GM23338 (cell line): Measurements from ENCODE around the gene TBCD. TPM values are rescaled to one million over a fixed set of nuclear protein-coding genes. Genes with fewer than 3 reads are reported as not detected.

Experiments used
- ATAC-seq: fragments of 200-7000 bp; cut with Tn5 transposase; 3 replicates; pipeline ENCODE4 v1.9.1; 2020
- DNase-seq: peaks from one replicate; pipeline ENCODE4 v3.0.0-alpha.2; 2015; ENCODE audit warnings: low spot score
- H2AFZ ChIP-seq: fragments of 200-600 bp; sonication (generic); 2 replicates; pipeline ENCODE4 v1.8.0; 2016; ENCODE audit warnings: antibody characterized with exemption, mild to moderate bottlenecking, moderate library complexity
- H3F3A ChIP-seq: fragments of 200-600 bp; sonication (generic); replicated peaks from 2 replicates; pipeline ENCODE4 v1.8.0; 2017; ENCODE audit warnings: antibody characterized with exemption, mixed run types, low read depth
- H3K27ac ChIP-seq: fragments of 200-600 bp; sonication (generic); 2 replicates; pipeline ENCODE4 v1.6.1; 2016; ENCODE audit warnings: low read depth
- H3K27me3 ChIP-seq: fragments of 200-600 bp; sonication (generic); 2 replicates; pipeline ENCODE4 v1.8.0; 2016; ENCODE audit warnings: mild to moderate bottlenecking, mixed run types, moderate library complexity; ENCODE audit not compliant: insufficient read depth
- H3K36me3 ChIP-seq: fragments of 200-600 bp; sonication (generic); 2 replicates; pipeline ENCODE4 v1.8.0; 2016; ENCODE audit warnings: mild to moderate bottlenecking; ENCODE audit not compliant: insufficient read depth
- H3K4me1 ChIP-seq: fragments of 200-600 bp; sonication (generic); 2 replicates; pipeline ENCODE4 v1.8.0; 2016; ENCODE audit warnings: mild to moderate bottlenecking, moderate library complexity; ENCODE audit not compliant: insufficient read depth
- H3K4me2 ChIP-seq: fragments of 200-600 bp; sonication (generic); 2 replicates; pipeline ENCODE4 v1.7.1; 2017; ENCODE audit warnings: mixed run types
- H3K4me3 ChIP-seq: fragments of 200-600 bp; sonication (generic); 2 replicates; pipeline ENCODE4 v1.6.1; 2016; ENCODE audit warnings: mixed run types
- H3K79me2 ChIP-seq: fragments of 200-600 bp; sonication (generic); replicated peaks from 2 replicates; pipeline ENCODE4 v1.8.0; 2017; ENCODE audit warnings: mild to moderate bottlenecking; ENCODE audit not compliant: insufficient read depth
- H3K9me2 ChIP-seq: fragments of 200-600 bp; sonication (generic); 2 replicates; pipeline ENCODE4 v1.8.0; 2017; ENCODE audit not compliant: insufficient read depth
- H4K20me1 ChIP-seq: fragments of 200-600 bp; sonication (generic); replicated peaks from 2 replicates; pipeline ENCODE4 v1.8.0; 2017; ENCODE audit warnings: mild to moderate bottlenecking; ENCODE audit not compliant: insufficient read depth
- H3K27ac Mint-ChIP-seq: 2 replicates; pipeline ENCODE4 v1.8.0; 2020; ENCODE audit warnings: inconsistent platforms, mild to moderate bottlenecking, moderate library complexity, mixed read lengths
- H3K27me3 Mint-ChIP-seq: 3 replicates; pipeline ENCODE4 v1.8.0; 2022; ENCODE audit warnings: low read depth, mild to moderate bottlenecking, moderate library complexity, mixed read lengths, inconsistent platforms; ENCODE audit not compliant: insufficient read depth, poor library complexity
- H3K36me3 Mint-ChIP-seq: 3 replicates; pipeline ENCODE4 v1.8.0; 2021; ENCODE audit warnings: low read depth, mild to moderate bottlenecking, inconsistent platforms, moderate library complexity, mixed read lengths
- H3K4me1 Mint-ChIP-seq: 3 replicates; pipeline ENCODE4 v1.8.0; 2020; ENCODE audit warnings: mild to moderate bottlenecking, inconsistent platforms, mixed read lengths
- H3K4me3 Mint-ChIP-seq: 3 replicates; pipeline ENCODE4 v1.8.0; 2021; ENCODE audit warnings: moderate library complexity, mild to moderate bottlenecking, inconsistent platforms, mixed read lengths
- H3K9me3 Mint-ChIP-seq: 3 replicates; pipeline ENCODE4 v1.8.0; 2020; ENCODE audit warnings: moderate library complexity, mild to moderate bottlenecking, inconsistent platforms, mixed read lengths
- CREB1 ChIP-seq: fragments of 250-450 bp; sonication (Bioruptor Pico); IDR thresholded peaks from 2 replicates; pipeline ENCODE4 v1.5.0; 2020; ENCODE audit warnings: low read depth, mild to moderate bottlenecking, moderate library complexity
- EZH2 ChIP-seq: fragments of 200-600 bp; sonication (generic); IDR thresholded peaks from one replicate; pipeline ENCODE4 v1.8.0; 2017; ENCODE audit warnings: antibody characterized with exemption, mild to moderate bottlenecking, low read depth; ENCODE audit not compliant: unreplicated experiment
- JUNB ChIP-seq: IDR thresholded peaks from one replicate; pipeline ENCODE4 v1.6.1; 2016; ENCODE audit warnings: antibody characterized with exemption; ENCODE audit not compliant: unreplicated experiment
- NANOG ChIP-seq: IDR thresholded peaks from 2 replicates; pipeline ENCODE4 v1.6.1; 2016; ENCODE audit warnings: antibody characterized with exemption, borderline replicate concordance
- POLR2AphosphoS5 ChIP-seq: IDR thresholded peaks from 2 replicates; pipeline ENCODE4 v1.6.1; 2016; ENCODE audit warnings: antibody characterized with exemption, low read depth
- ZNF114 ChIP-seq: fragments of 250-450 bp; sonication (Bioruptor Pico); IDR thresholded peaks from 2 replicates; pipeline ENCODE4 v1.5.0; 2020; ENCODE audit warnings: mild to moderate bottlenecking, moderate library complexity
- ZNF331 ChIP-seq: fragments of 250-450 bp; sonication (Bioruptor Pico); IDR thresholded peaks from 2 replicates; pipeline ENCODE4 v1.5.0; 2020; ENCODE audit warnings: low read depth, mild to moderate bottlenecking, moderate library complexity
- polyA plus RNA-seq: library from polyadenylated mRNA; unstranded; fragments of >200 nt; fragmentation: Nextera tagmentation; extraction: Ambion mirVana; gene quantifications from 2 replicates; pipeline ENCODE4 v1.2.1, GENCODE V29; 2016
- total RNA-seq: library from RNA; depleted of rRNA; stranded (reverse); fragments of >200 nt; shearing (Covaris generic); gene quantifications from 2 replicates; pipeline ENCODE4 v1.2.3, GENCODE V29; 2014
- TF ChIP-seq, protein P1 (sequence below), 2 experiments: fragments of 200-600 bp in 1 of 2; sonication (generic) in 1 of 2; conservative IDR thresholded peaks; 2 replicates each; pipeline versions ENCODE4 v1.5.1 to v1.6.1; 2016 to 2017; ENCODE audit warnings: antibody characterized with exemption in 2 of 2, low read depth in 2 of 2, mild to moderate bottlenecking in 2 of 2, moderate library complexity in 1 of 2
- TF ChIP-seq, protein P2 (sequence below): IDR thresholded peaks from one replicate; pipeline ENCODE4 v1.6.1; 2018; ENCODE audit warnings: antibody characterized with exemption; ENCODE audit not compliant: unreplicated experiment
- TF ChIP-seq, protein P3 (sequence below): IDR thresholded peaks from 2 replicates; pipeline ENCODE4 v1.6.1; 2016; ENCODE audit warnings: antibody characterized with exemption
- TF ChIP-seq, protein P4 (sequence below): fragments of 250-450 bp; sonication (Bioruptor Pico); IDR thresholded peaks from 2 replicates; pipeline ENCODE4 v1.5.0; 2020; ENCODE audit warnings: mild to moderate bottlenecking, moderate library complexity

TBCD gene
- total and polyA plus RNA-seq, 2 experiments from 2014 or later: 75.0 to 116 TPM

DNA sequence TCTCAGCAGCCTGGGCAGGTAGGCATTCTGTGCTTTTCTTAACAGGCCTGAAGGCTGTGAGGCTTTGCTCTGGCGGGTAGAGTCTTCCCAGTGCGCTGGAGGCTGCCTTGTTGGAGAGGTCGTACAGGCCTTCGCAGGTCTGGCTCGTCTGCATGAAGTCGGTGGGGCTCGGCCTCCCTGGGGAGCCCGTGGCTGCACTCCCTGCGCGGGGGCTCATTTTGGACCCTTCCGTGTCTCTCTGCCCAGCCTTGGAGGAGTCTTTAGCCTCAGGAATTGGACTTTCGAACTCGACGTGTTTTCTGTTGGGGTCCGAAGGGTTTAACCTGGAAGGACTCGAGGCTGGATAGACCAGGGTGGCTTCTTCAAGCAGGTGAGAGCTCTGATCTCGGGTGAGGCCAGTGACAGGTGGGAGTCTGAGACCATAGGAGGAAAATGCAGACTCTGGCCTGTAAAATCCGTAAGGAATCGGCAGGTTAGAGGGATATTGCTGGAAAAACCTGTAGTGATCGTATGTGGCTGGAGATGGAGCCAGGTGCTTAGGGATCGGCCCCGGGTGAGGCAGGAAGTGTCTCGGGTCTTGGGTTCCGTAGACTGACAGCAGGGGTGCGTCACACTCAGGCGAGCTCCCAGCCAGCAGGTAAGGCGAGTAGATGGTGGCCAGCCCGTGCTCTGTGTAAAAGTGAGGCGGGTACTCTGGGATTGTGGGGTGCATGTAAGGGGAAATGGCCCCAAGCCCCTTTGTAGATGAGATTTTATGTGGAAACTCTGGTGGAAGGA is 79.4 kb downstream of the TBCD start:
- peaks cover 5% of the 10 kb centered on the region for H3K27me3 Mint-ChIP-seq
- H3F3A ChIP-seq: 0 out of 2 replicates have a peak, but pooled peaks cover 9% of the 10 kb centered on the region
- TF ChIP-seq JUNB: no peak
- TF ChIP-seq ZNF331 (CRISPR knock-in tag): no peak
- TF ChIP-seq, protein P1, sequence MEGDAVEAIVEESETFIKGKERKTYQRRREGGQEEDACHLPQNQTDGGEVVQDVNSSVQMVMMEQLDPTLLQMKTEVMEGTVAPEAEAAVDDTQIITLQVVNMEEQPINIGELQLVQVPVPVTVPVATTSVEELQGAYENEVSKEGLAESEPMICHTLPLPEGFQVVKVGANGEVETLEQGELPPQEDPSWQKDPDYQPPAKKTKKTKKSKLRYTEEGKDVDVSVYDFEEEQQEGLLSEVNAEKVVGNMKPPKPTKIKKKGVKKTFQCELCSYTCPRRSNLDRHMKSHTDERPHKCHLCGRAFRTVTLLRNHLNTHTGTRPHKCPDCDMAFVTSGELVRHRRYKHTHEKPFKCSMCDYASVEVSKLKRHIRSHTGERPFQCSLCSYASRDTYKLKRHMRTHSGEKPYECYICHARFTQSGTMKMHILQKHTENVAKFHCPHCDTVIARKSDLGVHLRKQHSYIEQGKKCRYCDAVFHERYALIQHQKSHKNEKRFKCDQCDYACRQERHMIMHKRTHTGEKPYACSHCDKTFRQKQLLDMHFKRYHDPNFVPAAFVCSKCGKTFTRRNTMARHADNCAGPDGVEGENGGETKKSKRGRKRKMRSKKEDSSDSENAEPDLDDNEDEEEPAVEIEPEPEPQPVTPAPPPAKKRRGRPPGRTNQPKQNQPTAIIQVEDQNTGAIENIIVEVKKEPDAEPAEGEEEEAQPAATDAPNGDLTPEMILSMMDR (conservative IDR thresholded peaks at IDR 0.05; ENCODE audit: low read depth in 2 of 2): no peak
- TF ChIP-seq, protein P2, sequence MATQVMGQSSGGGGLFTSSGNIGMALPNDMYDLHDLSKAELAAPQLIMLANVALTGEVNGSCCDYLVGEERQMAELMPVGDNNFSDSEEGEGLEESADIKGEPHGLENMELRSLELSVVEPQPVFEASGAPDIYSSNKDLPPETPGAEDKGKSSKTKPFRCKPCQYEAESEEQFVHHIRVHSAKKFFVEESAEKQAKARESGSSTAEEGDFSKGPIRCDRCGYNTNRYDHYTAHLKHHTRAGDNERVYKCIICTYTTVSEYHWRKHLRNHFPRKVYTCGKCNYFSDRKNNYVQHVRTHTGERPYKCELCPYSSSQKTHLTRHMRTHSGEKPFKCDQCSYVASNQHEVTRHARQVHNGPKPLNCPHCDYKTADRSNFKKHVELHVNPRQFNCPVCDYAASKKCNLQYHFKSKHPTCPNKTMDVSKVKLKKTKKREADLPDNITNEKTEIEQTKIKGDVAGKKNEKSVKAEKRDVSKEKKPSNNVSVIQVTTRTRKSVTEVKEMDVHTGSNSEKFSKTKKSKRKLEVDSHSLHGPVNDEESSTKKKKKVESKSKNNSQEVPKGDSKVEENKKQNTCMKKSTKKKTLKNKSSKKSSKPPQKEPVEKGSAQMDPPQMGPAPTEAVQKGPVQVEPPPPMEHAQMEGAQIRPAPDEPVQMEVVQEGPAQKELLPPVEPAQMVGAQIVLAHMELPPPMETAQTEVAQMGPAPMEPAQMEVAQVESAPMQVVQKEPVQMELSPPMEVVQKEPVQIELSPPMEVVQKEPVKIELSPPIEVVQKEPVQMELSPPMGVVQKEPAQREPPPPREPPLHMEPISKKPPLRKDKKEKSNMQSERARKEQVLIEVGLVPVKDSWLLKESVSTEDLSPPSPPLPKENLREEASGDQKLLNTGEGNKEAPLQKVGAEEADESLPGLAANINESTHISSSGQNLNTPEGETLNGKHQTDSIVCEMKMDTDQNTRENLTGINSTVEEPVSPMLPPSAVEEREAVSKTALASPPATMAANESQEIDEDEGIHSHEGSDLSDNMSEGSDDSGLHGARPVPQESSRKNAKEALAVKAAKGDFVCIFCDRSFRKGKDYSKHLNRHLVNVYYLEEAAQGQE: no peak
- no peak for TF ChIP-seq POLR2AphosphoS5
- TF ChIP-seq, protein P3, sequence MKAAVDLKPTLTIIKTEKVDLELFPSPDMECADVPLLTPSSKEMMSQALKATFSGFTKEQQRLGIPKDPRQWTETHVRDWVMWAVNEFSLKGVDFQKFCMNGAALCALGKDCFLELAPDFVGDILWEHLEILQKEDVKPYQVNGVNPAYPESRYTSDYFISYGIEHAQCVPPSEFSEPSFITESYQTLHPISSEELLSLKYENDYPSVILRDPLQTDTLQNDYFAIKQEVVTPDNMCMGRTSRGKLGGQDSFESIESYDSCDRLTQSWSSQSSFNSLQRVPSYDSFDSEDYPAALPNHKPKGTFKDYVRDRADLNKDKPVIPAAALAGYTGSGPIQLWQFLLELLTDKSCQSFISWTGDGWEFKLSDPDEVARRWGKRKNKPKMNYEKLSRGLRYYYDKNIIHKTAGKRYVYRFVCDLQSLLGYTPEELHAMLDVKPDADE: no peak
- TF ChIP-seq, protein P4, sequence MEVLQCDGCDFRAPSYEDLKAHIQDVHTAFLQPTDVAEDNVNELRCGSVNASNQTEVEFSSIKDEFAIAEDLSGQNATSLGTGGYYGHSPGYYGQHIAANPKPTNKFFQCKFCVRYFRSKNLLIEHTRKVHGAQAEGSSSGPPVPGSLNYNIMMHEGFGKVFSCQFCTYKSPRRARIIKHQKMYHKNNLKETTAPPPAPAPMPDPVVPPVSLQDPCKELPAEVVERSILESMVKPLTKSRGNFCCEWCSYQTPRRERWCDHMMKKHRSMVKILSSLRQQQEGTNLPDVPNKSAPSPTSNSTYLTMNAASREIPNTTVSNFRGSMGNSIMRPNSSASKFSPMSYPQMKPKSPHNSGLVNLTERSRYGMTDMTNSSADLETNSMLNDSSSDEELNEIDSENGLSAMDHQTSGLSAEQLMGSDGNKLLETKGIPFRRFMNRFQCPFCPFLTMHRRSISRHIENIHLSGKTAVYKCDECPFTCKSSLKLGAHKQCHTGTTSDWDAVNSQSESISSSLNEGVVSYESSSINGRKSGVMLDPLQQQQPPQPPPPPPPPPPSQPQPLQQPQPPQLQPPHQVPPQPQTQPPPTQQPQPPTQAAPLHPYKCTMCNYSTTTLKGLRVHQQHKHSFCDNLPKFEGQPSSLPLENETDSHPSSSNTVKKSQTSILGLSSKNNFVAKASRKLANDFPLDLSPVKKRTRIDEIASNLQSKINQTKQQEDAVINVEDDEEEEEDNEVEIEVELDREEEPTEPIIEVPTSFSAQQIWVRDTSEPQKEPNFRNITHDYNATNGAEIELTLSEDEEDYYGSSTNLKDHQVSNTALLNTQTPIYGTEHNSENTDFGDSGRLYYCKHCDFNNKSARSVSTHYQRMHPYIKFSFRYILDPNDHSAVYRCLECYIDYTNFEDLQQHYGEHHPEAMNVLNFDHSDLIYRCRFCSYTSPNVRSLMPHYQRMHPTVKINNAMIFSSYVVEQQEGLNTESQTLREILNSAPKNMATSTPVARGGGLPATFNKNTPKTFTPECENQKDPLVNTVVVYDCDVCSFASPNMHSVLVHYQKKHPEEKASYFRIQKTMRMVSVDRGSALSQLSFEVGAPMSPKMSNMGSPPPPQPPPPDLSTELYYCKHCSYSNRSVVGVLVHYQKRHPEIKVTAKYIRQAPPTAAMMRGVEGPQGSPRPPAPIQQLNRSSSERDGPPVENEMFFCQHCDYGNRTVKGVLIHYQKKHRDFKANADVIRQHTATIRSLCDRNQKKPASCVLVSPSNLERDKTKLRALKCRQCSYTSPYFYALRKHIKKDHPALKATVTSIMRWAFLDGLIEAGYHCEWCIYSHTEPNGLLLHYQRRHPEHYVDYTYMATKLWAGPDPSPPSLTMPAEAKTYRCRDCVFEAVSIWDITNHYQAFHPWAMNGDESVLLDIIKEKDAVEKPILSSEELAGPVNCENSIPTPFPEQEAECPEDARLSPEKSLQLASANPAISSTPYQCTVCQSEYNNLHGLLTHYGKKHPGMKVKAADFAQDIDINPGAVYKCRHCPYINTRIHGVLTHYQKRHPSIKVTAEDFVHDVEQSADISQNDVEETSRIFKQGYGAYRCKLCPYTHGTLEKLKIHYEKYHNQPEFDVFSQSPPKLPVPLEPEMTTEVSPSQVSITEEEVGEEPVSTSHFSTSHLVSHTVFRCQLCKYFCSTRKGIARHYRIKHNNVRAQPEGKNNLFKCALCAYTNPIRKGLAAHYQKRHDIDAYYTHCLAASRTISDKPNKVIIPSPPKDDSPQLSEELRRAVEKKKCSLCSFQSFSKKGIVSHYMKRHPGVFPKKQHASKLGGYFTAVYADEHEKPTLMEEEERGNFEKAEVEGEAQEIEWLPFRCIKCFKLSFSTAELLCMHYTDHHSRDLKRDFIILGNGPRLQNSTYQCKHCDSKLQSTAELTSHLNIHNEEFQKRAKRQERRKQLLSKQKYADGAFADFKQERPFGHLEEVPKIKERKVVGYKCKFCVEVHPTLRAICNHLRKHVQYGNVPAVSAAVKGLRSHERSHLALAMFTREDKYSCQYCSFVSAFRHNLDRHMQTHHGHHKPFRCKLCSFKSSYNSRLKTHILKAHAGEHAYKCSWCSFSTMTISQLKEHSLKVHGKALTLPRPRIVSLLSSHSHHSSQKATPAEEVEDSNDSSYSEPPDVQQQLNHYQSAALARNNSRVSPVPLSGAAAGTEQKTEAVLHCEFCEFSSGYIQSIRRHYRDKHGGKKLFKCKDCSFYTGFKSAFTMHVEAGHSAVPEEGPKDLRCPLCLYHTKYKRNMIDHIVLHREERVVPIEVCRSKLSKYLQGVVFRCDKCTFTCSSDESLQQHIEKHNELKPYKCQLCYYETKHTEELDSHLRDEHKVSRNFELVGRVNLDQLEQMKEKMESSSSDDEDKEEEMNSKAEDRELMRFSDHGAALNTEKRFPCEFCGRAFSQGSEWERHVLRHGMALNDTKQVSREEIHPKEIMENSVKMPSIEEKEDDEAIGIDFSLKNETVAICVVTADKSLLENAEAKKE (CRISPR knock-in tag): no peak
- TF ChIP-seq EZH2: no peak
- no peak for TF ChIP-seq CREB1 (CRISPR knock-in tag)
- TF ChIP-seq ZNF114: no peak
- TF ChIP-seq NANOG: no peak
- no peak overlapping the region for H3K4me2 ChIP-seq
- H3K36me3 Mint-ChIP-seq: peaks cover 37% of the 10 kb centered on the region
- H2AFZ ChIP-seq: no peak overlapping the region
- peaks cover 5% of the 10 kb centered on the region for H4K20me1 ChIP-seq
- ATAC-seq (peak; percentile 22; the same call in 2 of the 3 replicates), DNase-seq (no peak)
- peaks cover 19% of the 10 kb centered on the region for H3K4me1 Mint-ChIP-seq
- H3K9me2 ChIP-seq: no peaks in the 10 kb centered on the region
- no peak overlapping the region for H3K4me3 Mint-ChIP-seq
- H3K4me1 ChIP-seq: peaks cover 1% of the 10 kb centered on the region
- H3K36me3 ChIP-seq: no peaks in the 10 kb centered on the region
- H3K27ac Mint-ChIP-seq: peak overlapping the region; percentile 65
- peak overlapping the region; percentile 81; the same call in 1 of the 2 replicates for H3K27ac ChIP-seq
- H3K27me3 ChIP-seq: no peaks in the 10 kb centered on the region
- H3K4me3 ChIP-seq: no peak overlapping the region
- 0 out of 2 replicates have a peak, but pooled peaks cover 20% of the 10 kb centered on the region for H3K79me2 ChIP-seq
- H3K9me3 Mint-ChIP-seq: no peaks in the 10 kb centered on the region; the same call in 1 of the 3 replicates
